OCI-LY7 (cell line): Measurements from ENCODE around the gene CDK18. TPM values are rescaled to one million over a fixed set of nuclear protein-coding genes. Genes with fewer than 3 reads are reported as not detected.

Source experiments
- BruUV-seq: library from RNA; stranded (reverse); fragments of 400-500 nt; replicated peaks from 2 replicates; lab custom pipeline; 2021; lab: Mats Ljungman, UMichigan
- CTCF ChIA-PET: fragments of 300-600 bp; sonication (Branson Sonifier 250); formaldehyde crosslinking; loops from one replicate; lab custom pipeline; 2022; ENCODE audit warnings: antibody characterized with exemption; ENCODE audit not compliant: unreplicated experiment; lab: Charles Lee
- POLR2A ChIA-PET: fragments of 300-600 bp; sonication (Branson Sonifier 250); formaldehyde crosslinking; loops from one replicate; lab custom pipeline; 2022; ENCODE audit warnings: antibody characterized with exemption; lab: Charles Lee
- DNase-seq: peaks from one replicate; pipeline ENCODE4 v3.0.0-alpha.2; 2015; ENCODE audit warnings: low spot score
- H2AFZ ChIP-seq: fragments of 200-600 bp; sonication (generic), shearing (Covaris generic); 2 replicates; pipeline ENCODE4 v1.6.1; 2014; ENCODE audit warnings: mild to moderate bottlenecking, antibody characterized with exemption, low read length, moderate library complexity
- H3K27ac ChIP-seq: fragments of 200-600 bp; sonication (generic); 2 replicates; pipeline ENCODE4 v1.5.1; 2014; ENCODE audit warnings: mixed run types, low read depth, mild to moderate bottlenecking, moderate library complexity, low read length, inconsistent platforms; ENCODE audit not compliant: poor library complexity, severe bottlenecking
- H3K36me3 ChIP-seq: fragments of 200-600 bp; sonication (generic); 2 replicates; pipeline ENCODE4 v1.6.1; 2014; ENCODE audit warnings: mild to moderate bottlenecking, antibody characterized with exemption, low read length, moderate library complexity, mixed read lengths; ENCODE audit not compliant: insufficient read depth
- H3K4me1 ChIP-seq: fragments of 200-600 bp; sonication (generic); 2 replicates; pipeline ENCODE4 v1.5.1; 2014; ENCODE audit warnings: mild to moderate bottlenecking, low read length; ENCODE audit not compliant: insufficient read depth, poor library complexity, severe bottlenecking
- H3K4me2 ChIP-seq: fragments of 200-600 bp; sonication (generic); 2 replicates; pipeline ENCODE4 v1.6.1; 2014; ENCODE audit warnings: mild to moderate bottlenecking, low read length
- H3K4me3 ChIP-seq: fragments of 200-600 bp; sonication (generic); 2 replicates; pipeline ENCODE4 v1.5.1; 2014; ENCODE audit warnings: mild to moderate bottlenecking, low read depth, low read length; ENCODE audit not compliant: poor library complexity, severe bottlenecking
- H3K79me2 ChIP-seq: fragments of 200-600 bp; sonication (generic); 2 replicates; pipeline ENCODE4 v1.6.1; 2016; ENCODE audit warnings: low read depth, mild to moderate bottlenecking, low read length, moderate library complexity, mixed read lengths; ENCODE audit not compliant: insufficient read depth
- H3K9me2 ChIP-seq: fragments of 200-600 bp; sonication (generic); 2 replicates; pipeline ENCODE4 v1.6.1; 2016; ENCODE audit warnings: mild to moderate bottlenecking, low read length, mixed read lengths; ENCODE audit not compliant: insufficient read depth
- H3K9me3 ChIP-seq: fragments of 200-600 bp; sonication (generic); 2 replicates; pipeline ENCODE4 v1.6.1; 2014; ENCODE audit warnings: mild to moderate bottlenecking, mixed run types, low read length, mixed read lengths
- H4K20me1 ChIP-seq: fragments of 200-600 bp; sonication (generic); 2 replicates; pipeline ENCODE4 v1.6.1; 2014; ENCODE audit warnings: mild to moderate bottlenecking, antibody characterized with exemption, low read length, moderate library complexity, mixed read lengths; ENCODE audit not compliant: insufficient read depth
- EZH2phosphoT487 ChIP-seq: fragments of 200-600 bp; sonication (generic); IDR thresholded peaks from 2 replicates; pipeline ENCODE4 v1.6.1; 2018; ENCODE audit warnings: low read depth, borderline replicate concordance, mild to moderate bottlenecking, mixed run types, antibody characterized with exemption, low read length, moderate library complexity, mixed read lengths
- intact Hi-C: fragments of 100-400 bp; cut with micrococcal nuclease; formaldehyde crosslinking; loops from one replicate; pipeline ENCODE4 v1.10.0; 2022; ENCODE audit not compliant: unreplicated experiment
- total RNA-seq, 2 experiments: library from RNA; depleted of rRNA in 1 of 2; stranded (reverse); fragments of >200 nt in 1 of 2; shearing (Covaris generic) in 1 of 2; gene quantifications; 2 replicates each; pipeline ENCODE4 v1.2.3, GENCODE V29; 2014 to 2022
- TF ChIP-seq, protein P1 (sequence below): fragments of 200-600 bp; sonication (generic); conservative IDR thresholded peaks from 2 replicates; pipeline ENCODE4 v1.5.1; 2014; ENCODE audit warnings: mild to moderate bottlenecking, antibody characterized with exemption, low read length, moderate library complexity, mixed read lengths

CDK18 gene
- total RNA-seq, 2 experiments from 2014 or later, result 10.1 to 21.2 TPM

DNA sequence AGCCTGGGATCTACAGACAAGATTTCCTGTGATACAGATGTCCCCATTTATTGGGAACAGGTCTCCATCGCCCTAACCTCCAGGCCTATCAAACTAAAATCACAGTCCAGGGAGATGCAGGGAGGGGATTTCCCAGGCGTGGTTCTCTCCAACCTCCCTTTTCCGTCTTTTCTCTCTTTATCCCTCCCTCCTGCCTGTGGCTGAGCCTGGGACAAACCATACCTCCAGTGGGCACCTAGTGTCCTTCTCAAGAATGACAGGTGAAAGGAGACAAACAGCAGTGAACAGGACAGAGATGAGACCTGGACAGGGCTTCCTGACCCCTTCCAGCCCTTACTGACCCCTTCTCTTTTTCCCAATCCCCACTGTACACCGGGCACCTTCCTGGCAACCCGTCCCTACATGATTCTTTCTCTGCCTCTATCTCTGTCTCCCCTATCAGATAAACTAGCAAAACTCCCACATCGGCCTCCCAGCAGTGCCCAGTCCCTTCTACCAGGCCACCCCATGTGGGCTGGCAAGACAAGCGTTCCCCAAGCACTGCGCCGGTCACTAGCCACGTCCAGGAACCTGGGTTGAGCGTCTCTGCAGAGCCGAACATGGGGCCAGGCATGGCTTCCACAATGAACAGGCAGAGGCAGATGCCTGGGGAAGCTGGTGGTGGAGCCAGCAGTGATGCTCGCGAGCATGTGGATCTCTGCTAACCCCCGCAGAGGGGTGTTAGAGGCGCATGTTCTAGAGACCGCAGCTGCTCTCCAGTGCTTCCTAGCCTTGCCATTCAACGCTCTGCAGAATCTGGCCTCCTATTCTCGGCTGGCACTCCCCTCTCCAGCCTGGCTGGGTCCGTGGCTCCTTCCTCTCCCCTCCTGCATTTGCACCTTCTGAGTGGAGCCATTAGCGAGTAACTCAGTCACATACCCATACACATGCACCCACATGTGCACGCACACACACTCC is 72.6 kb downstream of the CDK18 start:
- H4K20me1 ChIP-seq, result no peaks in the 10 kb centered on the region
- no peaks in the 10 kb centered on the region for H3K9me2 ChIP-seq
- CTCF ChIA-PET, result no interaction called here
- H3K27ac ChIP-seq, result no peak overlapping the region
- no peaks in the 10 kb centered on the region for H3K9me3 ChIP-seq
- POLR2A ChIA-PET, result no interaction called here
- intact Hi-C loops, result no loop called here
- TF ChIP-seq, protein P1, sequence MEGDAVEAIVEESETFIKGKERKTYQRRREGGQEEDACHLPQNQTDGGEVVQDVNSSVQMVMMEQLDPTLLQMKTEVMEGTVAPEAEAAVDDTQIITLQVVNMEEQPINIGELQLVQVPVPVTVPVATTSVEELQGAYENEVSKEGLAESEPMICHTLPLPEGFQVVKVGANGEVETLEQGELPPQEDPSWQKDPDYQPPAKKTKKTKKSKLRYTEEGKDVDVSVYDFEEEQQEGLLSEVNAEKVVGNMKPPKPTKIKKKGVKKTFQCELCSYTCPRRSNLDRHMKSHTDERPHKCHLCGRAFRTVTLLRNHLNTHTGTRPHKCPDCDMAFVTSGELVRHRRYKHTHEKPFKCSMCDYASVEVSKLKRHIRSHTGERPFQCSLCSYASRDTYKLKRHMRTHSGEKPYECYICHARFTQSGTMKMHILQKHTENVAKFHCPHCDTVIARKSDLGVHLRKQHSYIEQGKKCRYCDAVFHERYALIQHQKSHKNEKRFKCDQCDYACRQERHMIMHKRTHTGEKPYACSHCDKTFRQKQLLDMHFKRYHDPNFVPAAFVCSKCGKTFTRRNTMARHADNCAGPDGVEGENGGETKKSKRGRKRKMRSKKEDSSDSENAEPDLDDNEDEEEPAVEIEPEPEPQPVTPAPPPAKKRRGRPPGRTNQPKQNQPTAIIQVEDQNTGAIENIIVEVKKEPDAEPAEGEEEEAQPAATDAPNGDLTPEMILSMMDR, result no peak
- no peak for TF ChIP-seq EZH2phosphoT487
- H3K36me3 ChIP-seq, result no peaks in the 10 kb centered on the region
- peaks cover under 1% of the 10 kb centered on the region for H3K4me1 ChIP-seq
- no peak overlapping the region for H3K4me3 ChIP-seq
- H3K79me2 ChIP-seq, result no peaks in the 10 kb centered on the region
- no peak overlapping the region for H3K4me2 ChIP-seq
- no TSS peak for BruUV-seq
- no peak for DNase-seq
- H2AFZ ChIP-seq, result no peak overlapping the region

DNA sequence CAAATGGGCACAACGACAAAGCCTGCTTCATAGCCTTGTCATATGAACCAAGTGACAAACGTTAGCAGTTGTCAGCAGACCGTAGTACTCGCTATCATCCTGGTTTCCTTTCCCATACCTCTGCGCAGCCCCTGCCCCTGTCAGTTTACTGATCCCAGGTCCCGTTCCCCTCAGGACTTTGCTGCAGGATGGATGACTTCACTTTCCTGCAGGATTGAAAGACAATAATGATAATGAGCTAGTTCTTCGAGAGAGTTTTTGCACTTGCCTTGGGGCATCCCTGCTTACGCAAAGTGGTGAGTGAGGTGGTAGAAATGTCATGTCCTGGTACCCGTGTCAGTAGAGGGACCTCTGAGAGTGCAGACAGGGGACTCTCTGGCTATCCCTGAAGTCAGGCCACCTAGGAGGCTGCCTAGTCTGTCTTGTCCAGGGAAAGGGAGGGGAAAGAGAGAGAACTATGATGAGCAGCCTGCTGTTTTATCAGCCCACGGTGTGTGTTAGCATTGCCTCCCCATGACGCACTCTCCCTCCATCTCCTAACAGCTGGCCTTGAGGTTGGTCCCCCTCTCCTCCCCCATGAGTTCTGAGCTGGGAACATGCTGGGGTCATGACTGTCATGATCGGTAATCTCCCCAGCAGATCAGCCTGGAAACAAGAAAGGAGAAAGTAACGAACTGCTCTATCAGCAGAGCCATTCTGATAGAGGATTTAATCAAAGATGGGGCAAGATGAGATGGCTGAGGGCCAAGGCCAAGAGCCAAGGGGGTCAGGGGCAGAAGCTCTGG is 73.6 kb downstream of the CDK18 start:
- H3K4me1 ChIP-seq, result peaks cover 10% of the 10 kb centered on the region
- H3K9me3 ChIP-seq, result no peaks in the 10 kb centered on the region
- H3K9me2 ChIP-seq, result no peaks in the 10 kb centered on the region
- DNase-seq, result no peak
- H3K4me2 ChIP-seq, result no peak overlapping the region
- intact Hi-C loops, result no loop called here
- ChIA-PET CTCF (no interaction called here), POLR2A (interaction anchor here (0.6 kb wide), 1 partner anchor 114 kb away, joined by 3 read pairs; no protein-coding TSS in a partner anchor)
- no peaks in the 10 kb centered on the region for H4K20me1 ChIP-seq
- no peak overlapping the region for H2AFZ ChIP-seq
- TF ChIP-seq EZH2phosphoT487, result no peak
- TF ChIP-seq, protein P1, result no peak
- no peak overlapping the region for H3K4me3 ChIP-seq
- no peaks in the 10 kb centered on the region for H3K79me2 ChIP-seq
- BruUV-seq, result no TSS peak
- H3K36me3 ChIP-seq, result no peaks in the 10 kb centered on the region
- no peak overlapping the region for H3K27ac ChIP-seq
